ENCODE results near the gene HOXD4. TPM values are rescaled to one million over a fixed set of nuclear protein-coding genes. Genes with fewer than 3 reads are reported as not detected.

The HOXD4 gene
- total RNA-seq, 1 donor from 2014 or later, result not detected

- intact Hi-C loops (cut with micrococcal nuclease), result no loop called here
Measured at GRCh38 chr2:176137906-176138305, 13.4 kb upstream of the HOXD4 start.

DNA sequence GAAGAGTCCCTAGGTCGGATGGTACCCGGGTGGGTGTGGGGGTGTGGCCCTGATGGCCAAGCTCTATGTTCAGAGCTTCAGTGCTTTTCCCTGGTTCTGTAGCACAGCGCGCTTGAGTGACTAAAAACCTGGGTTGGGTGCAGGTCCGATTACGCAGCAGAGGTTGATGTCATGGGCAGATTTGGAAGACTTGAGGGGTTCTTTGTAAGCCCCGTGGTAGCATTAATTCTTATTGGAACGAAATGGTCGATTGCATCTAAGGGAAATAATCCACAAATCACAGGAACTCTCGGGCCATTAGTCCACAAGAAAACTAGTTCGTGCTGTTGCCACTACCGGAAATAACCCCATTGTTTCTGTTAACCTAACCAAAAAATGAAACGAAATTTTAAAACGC lies 12.8 kb upstream of the HOXD4 start:
- intact Hi-C loops (cut with micrococcal nuclease), result no loop called here

DNA sequence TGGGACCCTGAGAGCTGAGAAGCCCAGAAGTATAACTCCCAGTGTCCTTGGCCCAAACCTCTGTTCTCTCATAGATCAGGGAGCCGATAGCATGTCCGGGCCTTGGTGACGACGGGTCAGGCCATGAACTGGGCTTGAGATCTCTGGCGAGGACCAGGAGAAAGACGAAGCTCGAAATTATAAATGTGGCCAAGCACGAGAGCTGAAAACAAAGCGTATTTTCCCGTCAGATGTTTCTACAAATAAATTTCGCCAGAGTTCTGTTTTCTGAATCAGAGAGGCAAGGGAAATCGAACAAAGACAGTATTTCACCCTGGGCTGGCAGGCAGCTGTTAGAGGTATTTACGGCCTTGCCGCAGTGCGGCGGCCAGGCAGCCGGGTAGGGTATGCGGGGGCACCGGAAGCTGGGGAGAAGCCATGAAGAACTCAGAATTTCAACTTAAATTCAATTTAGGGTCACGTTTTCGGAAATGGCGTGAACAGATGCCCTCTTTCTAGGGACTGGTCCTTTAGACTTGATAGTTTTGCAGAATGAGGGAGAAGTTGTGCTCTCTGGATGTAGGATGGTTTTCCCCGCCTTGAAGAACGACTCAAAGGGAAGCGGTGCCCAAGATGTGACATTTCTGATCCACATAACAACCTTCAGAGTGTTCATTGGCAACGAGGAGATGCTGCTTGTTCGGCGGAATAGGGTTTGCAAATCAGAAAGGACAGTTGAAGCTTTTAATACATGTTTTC lies 12.3 kb upstream of the HOXD4 start:
- intact Hi-C loops (cut with micrococcal nuclease), result no loop called here

DNA sequence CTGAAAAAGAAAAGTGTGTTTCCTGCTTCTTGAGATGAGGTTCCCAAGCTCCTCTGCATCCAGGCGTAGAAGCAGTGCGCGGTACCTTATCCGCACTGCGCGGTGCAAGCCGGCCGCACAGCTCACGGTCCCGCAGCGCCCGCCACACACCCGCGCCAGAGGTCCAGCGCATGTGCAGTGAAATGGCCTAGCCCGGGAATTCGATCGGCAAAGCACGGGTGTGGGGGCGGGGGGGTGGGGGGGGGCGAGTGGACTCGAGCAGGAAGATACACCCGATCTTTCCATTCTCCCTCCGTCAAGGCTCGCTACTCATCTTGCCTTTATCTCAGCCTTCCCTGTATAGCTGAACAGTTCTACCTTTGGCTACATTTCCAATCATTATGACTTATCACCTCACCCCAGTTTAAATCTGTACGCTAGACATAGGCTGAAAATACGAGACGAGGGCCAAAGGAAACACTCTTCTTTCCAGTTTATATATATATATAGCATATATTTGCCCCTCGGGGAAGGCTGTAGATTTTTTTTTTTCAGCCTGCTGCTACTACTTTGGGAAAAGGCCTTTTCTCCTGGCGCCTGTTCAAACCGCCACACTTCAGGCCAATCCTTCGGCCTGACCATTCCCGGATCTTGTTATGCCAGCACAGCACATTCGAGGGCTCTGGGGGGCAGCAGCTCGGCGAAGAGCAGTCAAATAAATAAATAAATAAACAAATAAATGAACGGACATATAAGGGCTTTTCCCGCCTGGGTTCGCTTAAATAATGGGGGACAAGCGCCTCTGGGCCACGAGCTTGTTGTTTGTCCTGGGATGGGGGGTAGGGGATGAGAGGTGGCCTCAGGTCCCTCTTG lies 11.5 kb upstream of the HOXD4 start:
- intact Hi-C loops (cut with micrococcal nuclease), result loop anchor here (1.0 to 2.0 kb wide), 8 partner anchors 8 to 1007 kb away; partner anchors contain the start of gene HOXD3

GRCh38 chr2:176140513-176141317 lies 10.6 kb upstream of the HOXD4 start:
- intact Hi-C loops (cut with micrococcal nuclease), result loop anchor here (1.0 to 2.0 kb wide), 8 partner anchors 8 to 1007 kb away; partner anchors contain the start of gene HOXD3

GRCh38 chr2:176142281-176142680 lies 9.1 kb upstream of the HOXD4 start:
- intact Hi-C loops (cut with micrococcal nuclease), result no loop called here

DNA sequence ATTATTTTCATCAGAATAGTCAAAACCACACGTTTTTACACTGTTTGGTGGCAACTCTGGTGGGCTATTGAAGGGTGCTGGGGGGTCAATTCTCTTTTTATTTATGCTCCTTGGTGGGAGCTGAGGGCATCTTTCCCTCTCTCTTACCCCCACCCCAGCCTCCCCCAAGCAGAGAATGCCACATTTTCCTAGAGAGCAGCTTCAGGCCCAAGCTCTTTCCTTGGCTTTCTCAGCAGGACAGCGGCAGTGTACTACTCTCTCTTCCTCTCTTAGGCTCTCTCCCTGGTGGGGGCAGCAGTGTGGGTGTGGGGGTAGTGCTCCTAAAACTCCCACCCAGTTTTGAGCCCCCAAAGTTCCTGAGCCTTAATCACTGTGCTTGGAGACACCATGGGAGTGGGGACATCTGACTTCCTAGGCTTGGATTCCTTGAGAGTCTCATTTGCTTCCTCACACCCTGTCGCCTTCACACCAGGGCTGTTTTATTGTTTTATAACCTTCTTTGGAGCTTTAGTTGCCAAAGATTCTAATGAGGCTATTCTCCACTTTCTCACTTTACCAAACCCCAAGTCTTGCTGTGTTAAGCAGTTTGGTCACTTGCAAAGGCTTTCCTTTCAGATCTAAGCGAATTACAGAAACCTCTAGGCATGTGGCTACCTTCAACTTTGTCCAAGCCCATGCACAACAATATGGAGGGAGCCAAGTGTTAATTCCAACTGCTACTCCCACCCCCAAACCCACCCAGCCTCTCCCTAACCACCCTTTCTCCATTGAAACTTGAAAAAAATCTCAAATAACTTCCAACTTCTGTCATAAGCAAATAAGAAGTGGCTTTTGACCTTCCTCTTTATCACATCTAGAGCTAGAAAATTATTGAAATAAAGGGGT lies 6.0 kb upstream of the HOXD4 start:
- intact Hi-C loops (cut with micrococcal nuclease), result no loop called here

GRCh38 chr2:176146101-176146500 lies 5.2 kb upstream of the HOXD4 start:
- intact Hi-C loops (cut with micrococcal nuclease), result no loop called here

- intact Hi-C loops (cut with micrococcal nuclease), result no loop called here
Measured at GRCh38 chr2:176146645-176147044, 4.7 kb upstream of the HOXD4 start.

- intact Hi-C loops (cut with micrococcal nuclease), result no loop called here
Measured at GRCh38 chr2:176147210-176147799, 4.0 kb upstream of the HOXD4 start.

DNA sequence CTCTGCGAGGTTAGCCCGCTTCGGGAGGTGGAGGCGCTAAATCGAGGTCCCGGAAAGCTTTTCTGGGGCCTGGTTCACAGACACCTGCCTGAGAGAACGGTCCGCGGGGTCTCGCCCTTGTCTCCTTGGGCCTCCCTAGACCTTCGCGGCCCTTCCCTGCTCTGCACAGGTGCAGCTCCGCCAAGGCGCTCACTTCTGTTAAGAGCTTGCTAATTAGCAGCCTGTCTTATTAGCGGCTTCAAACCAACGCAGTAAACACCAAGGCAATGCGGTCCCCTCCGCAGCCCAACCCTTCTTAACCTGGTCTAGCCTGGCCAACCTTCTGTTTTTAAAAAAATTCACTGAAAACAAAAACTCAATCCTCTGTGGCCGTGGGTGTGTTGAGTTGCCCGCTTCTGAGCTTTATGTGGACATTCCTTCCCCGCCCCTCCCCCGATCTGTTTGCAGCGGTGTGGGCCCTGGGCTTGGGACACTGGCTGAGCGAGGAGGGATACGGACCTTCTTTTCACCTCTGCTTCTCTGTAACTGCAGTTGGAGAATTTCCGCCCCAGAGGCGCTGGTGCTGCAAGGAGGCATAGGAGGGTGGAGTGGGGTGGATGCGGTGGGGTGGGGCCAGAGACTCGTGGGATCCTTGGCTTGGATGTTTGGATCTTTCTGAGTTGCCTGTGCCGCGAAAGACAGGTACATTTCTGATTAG lies 3.4 kb upstream of the HOXD4 start:
- intact Hi-C loops (cut with micrococcal nuclease), result no loop called here

DNA sequence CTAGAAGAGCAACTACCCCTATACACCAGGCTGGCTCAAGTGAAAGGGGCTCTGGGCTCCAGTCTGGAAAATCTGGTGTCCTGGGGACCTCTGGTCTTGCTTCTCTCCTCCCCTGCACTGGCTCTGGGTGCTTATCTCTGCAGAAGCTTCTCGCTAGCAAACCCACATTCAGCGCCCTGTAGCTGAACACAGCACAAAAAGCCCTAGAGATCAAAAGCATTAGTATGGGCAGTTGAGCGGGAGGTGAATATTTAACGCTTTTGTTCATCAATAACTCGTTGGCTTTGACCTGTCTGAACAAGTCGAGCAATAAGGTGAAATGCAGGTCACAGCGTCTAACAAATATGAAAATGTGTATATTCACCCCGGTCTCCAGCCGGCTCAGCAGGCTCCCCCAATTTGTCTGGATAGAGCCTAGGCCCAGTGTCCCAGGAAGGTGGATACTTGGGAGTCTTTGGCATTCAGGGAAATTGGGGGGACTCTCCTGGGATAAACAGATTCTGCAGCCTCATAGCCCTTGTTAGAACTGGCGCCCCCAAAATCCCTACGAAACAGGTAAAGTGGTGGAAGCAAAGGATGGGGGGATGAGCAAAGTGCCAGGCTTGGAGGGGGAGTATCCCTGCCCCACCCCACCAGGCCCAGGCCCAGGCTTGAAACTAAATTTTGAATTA lies 2.5 kb upstream of the HOXD4 start:
- intact Hi-C loops (cut with micrococcal nuclease), result no loop called here

DNA sequence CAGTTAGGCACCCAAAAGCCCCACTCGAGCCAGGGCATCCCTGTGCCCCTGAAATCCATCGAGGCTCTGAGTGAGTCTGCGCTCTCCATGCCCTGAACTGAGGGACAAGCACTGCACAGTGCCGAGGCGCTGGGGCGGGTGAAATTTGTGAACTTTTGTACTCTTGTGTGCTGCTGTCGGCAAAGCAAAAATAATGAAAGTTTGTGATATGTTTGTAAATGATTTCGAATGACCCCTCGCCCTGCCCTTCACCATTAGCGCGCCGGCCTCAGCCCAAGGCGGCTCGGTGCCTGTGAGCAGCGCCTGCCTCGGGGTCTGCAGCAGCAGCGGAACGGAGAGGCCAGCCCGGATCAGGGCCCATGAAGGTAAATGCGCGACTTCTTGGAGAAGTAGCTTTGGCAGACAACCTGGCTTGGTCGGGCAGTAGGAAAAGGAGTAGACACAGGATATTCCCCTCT lies 1.8 kb upstream of the HOXD4 start:
- intact Hi-C loops (cut with micrococcal nuclease), result no loop called here

DNA sequence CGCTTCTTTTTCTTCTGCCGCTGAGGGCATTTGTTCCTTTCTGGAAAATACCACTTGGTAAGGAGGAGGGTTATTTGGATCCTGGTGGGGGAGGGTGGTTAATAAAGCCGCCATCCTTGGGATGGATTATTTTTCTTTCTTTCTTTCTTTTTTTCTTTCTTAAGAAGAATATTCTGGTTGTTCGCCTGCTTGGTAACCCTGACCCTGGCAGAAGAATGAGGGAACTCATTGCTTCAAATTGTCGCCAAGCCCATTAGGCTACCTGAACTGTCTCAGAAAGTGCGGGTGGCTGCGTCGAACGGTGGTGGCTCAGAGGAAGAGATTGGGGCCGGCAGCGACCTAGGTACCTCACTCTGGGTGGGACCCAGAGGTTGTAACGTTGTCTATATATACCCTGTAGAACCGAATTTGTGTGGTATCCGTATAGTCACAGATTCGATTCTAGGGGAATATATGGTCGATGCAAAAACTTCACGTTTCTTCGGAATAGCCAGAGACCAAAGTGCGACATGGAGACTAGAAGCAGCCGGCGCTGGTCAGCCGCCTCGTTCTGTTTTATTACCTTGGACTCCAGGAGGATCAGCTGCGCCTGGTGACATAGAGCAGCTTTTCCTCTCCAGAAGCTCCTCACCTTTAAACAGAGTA lies 1.3 kb upstream of the HOXD4 start:
- intact Hi-C loops (cut with micrococcal nuclease), result loop anchor here (10.0 kb wide), 1 partner anchor 1815 kb away; the partner anchor contains the start of gene SP9

DNA sequence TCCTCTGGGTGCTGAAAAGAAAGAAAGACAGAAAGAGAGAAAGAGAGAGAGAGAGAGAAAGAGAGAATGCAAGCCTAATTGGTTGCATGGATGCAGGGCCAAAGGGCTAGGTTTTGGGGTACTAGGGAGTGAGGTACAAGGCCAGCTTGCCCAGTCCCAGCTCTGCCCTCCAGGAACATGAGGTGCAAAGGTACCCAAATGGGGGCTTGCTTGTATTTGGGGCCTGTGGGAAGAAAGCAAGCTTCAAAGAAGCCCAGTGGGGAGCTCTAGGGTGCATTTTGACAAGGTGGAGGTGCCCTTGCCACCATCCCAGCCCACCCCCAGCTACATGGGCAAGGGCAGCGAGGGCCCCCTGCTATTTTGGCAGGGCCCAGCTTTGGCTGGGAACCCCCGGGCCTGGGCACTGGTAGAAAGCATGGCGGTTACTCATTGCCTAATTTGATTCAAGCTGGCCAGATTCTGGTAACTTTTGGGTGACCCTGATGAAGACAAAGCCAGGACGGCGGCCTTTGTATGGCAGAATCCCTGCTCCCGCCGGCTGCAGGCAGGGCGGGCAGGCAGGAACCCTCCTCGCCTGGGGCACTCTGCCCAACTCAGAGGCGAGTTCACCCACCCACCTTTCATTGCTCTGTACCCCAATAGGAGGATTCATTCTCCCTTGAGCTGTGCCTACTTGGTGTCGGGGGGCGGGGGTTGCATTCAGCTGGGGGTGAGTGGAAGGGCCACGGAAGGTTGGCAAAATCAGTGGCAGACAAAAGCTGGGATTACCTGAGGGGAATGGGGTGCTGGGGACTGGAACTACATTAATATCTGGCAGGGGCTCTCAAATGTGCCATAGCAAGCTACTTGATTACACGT lies 537 bp upstream of the HOXD4 start:
- intact Hi-C loops (cut with micrococcal nuclease), result loop anchor here (10.0 kb wide), 1 partner anchor 1816 kb away; the partner anchor contains the start of gene SP9

DNA sequence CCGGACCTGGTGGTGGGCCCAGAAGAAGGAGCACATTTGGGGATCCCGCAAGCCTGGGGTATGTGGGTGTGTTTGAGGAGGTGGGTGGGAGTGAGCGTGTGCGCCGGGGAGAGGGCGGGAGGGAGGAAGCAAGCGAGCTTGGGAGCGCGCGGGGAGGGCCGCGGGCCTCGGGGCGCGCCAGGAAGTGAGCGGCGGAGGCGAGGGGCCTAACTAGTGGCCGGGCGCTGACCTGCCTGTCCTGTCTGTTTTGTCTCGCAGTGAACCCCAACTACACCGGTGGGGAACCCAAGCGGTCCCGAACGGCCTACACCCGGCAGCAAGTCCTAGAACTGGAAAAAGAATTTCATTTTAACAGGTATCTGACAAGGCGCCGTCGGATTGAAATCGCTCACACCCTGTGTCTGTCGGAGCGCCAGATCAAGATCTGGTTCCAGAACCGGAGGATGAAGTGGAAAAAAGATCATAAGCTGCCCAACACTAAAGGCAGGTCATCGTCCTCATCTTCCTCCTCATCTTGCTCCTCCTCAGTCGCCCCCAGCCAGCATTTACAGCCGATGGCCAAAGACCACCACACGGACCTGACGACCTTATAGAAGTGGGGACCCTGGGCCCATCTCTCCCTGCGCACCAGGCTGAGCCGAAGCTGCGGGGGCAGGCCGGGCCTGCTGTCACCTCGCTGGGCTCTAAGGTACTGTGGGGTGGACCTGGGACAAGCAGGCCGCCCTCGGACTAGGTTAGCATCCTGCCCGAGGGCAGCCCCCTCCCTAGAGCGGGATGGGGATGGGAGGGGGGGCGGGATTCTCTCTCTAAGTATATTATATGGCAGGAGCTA lies 1.2 kb downstream of the HOXD4 start:
- intact Hi-C loops (cut with micrococcal nuclease), result loop anchor here (10.0 kb wide), 1 partner anchor 1818 kb away; the partner anchor contains the start of gene SP9
